PFSK-1 (cell line): ENCODE measurements around the gene ATF6.

Experiments used
- FOXP2 ChIP-seq: optimal IDR thresholded peaks from 2 replicates; pipeline ENCODE3; 2011; ENCODE audit warnings: borderline replicate concordance, control low read depth, inconsistent platforms; ENCODE audit not compliant: insufficient read depth; ENCODE audit errors: extremely low read length, extremely low read depth
- POLR2AphosphoS5 ChIP-seq: IDR thresholded peaks from 2 replicates; pipeline ENCODE4 v1.6.1; 2012; ENCODE audit warnings: low read depth, mild to moderate bottlenecking, control low read depth, low read length, moderate library complexity
- REST ChIP-seq, 2 experiments: IDR thresholded peaks; 2 replicates each; pipeline versions ENCODE4 v1.6.1 to v1.8.0; 2011 to 2012; ENCODE audit warnings: low read depth in 2 of 2, low read length in 2 of 2, control low read depth in 1 of 2, inconsistent platforms in 1 of 2, mild to moderate bottlenecking in 1 of 2, moderate library complexity in 1 of 2; ENCODE audit not compliant: insufficient read depth in 1 of 2
- SIN3A ChIP-seq: IDR thresholded peaks from 2 replicates; pipeline ENCODE4 v1.6.1; 2012; ENCODE audit warnings: mild to moderate bottlenecking, low read length, moderate library complexity, borderline replicate concordance; ENCODE audit not compliant: insufficient read depth
- TAF1 ChIP-seq: IDR thresholded peaks from 2 replicates; pipeline ENCODE4 v1.6.1; 2012; ENCODE audit warnings: low read length, control low read depth, borderline replicate concordance; ENCODE audit not compliant: insufficient read depth

GRCh38 chr1:161739865-161740566 is 26.1 kb upstream of the ATF6 start:
- TF ChIP-seq POLR2AphosphoS5: no peak
- TF ChIP-seq TAF1: no peak
- no peak for TF ChIP-seq SIN3A
- no peak for TF ChIP-seq REST (IDR thresholded peaks at IDR 0.05; ENCODE audit: insufficient read depth in 1 of 2, low read depth in 2 of 2, low read length in 2 of 2)
- TF ChIP-seq FOXP2: no peak
